ENCODE measurements around the gene LGALSL.

DNA sequence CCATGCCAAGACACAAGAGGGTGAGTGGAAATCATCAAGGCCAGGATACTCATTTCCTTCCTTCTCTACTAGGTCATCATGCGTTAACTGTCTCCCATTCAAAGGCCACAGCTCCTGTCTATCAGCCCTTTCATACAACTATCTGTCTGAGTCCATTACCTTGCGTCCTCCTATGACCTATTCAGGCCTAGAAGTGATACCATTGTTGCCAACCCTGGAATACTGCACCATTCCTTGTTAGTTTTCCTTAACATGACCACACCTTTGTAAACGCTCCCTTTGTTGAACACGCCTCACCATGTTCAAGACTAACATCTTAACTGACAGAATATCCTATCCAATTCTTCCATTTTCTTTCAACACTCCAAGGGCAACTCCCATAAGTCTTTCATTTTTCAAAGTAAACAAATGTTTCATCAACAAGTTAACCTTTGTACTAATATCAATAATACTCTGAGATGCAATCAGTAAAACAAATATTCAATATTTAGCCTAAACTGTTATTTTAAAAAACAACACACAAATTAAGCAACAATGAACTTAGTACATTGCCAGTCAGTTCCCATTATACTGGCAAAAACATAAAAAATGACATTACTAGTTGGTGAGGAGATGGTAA is 19.8 kb upstream of the LGALSL start:
- TF ChIP-seq, protein P1, sequence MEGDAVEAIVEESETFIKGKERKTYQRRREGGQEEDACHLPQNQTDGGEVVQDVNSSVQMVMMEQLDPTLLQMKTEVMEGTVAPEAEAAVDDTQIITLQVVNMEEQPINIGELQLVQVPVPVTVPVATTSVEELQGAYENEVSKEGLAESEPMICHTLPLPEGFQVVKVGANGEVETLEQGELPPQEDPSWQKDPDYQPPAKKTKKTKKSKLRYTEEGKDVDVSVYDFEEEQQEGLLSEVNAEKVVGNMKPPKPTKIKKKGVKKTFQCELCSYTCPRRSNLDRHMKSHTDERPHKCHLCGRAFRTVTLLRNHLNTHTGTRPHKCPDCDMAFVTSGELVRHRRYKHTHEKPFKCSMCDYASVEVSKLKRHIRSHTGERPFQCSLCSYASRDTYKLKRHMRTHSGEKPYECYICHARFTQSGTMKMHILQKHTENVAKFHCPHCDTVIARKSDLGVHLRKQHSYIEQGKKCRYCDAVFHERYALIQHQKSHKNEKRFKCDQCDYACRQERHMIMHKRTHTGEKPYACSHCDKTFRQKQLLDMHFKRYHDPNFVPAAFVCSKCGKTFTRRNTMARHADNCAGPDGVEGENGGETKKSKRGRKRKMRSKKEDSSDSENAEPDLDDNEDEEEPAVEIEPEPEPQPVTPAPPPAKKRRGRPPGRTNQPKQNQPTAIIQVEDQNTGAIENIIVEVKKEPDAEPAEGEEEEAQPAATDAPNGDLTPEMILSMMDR (conservative IDR thresholded peaks at IDR 0.05): no peak
- TF ChIP-seq ZFX (IDR thresholded peaks at IDR 0.05): no peak

Measured in C4-2B (cell line).